Type B pancreatic cell (in vitro differentiated cells): Measurements from ENCODE around the gene GJB5. TPM values are rescaled to one million over a fixed set of nuclear protein-coding genes. Genes with fewer than 3 reads are reported as not detected.
A peak's percentile ranks its signal among the peaks of the same experiment; 100 is the strongest.

ENCODE experiments used
- DNase-seq: peaks from one replicate; pipeline ENCODE4 v3.0.0; 2021; ENCODE audit warnings: mixed read lengths; ENCODE audit not compliant: unreplicated experiment; ENCODE audit errors: extremely low spot score
- H3K27ac Mint-ChIP-seq: 2 replicates; pipeline ENCODE4 v1.8.0; 2021; ENCODE audit warnings: mild to moderate bottlenecking, mixed read lengths
- H3K27me3 Mint-ChIP-seq: 2 replicates; pipeline ENCODE4 v1.8.0; 2021; ENCODE audit warnings: mixed read lengths
- H3K36me3 Mint-ChIP-seq: 2 replicates; pipeline ENCODE4 v1.8.0; 2021; ENCODE audit warnings: mixed read lengths
- H3K4me1 Mint-ChIP-seq: one replicate; pipeline ENCODE4 v1.8.0; 2021; ENCODE audit warnings: mixed read lengths; ENCODE audit not compliant: unreplicated experiment
- H3K4me3 Mint-ChIP-seq: 2 replicates; pipeline ENCODE4 v1.8.0; 2021; ENCODE audit warnings: mild to moderate bottlenecking, mixed read lengths
- H3K9me3 Mint-ChIP-seq: 2 replicates; pipeline ENCODE4 v1.8.0; 2021; ENCODE audit warnings: mixed read lengths
- total RNA-seq: library from RNA; stranded (reverse); gene quantifications from 2 replicates; pipeline ENCODE4 v1.2.1, GENCODE V29; 2021; ENCODE audit warnings: low replicate concordance
- TF ChIP-seq, protein P1 (sequence below): fragments of 200-600 bp; sonication (generic); conservative IDR thresholded peaks from 2 replicates; pipeline ENCODE4 v1.5.0; 2021; ENCODE audit warnings: antibody characterized with exemption, mild to moderate bottlenecking

Gene GJB5
- total RNA-seq, 1 donor from 2014 or later: 2.0 TPM

DNA sequence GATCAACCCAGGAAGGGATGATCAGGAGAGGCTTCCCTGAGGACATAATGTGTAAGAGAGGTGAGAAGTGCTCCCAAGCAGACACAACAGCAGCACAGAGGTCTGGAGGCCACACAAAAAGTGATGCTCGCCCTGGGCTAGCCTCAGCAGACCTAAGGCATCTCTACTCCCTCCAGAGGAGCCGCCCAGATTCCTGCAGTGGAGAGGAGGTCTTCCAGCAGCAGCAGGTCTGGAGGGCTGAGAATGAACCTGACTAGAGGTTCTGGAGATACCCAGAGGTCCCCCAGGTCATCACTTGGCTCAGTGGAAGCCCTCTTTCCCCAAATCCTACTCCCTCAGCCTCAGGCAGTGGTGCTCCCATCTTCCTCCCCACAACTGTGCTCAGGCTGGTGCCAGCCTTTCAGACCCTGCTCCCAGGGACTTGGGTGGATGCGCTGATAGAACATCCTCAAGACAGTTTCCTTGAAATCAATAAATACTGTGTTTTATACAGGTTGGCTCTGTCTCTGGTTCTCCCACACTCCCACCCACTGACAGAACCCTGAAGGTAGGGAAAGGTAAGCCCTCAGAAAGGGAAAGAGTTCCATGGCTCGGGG, 31.1 kb downstream of the GJB5 start:
- no peaks in the 10 kb centered on the region for H3K9me3 Mint-ChIP-seq
- TF ChIP-seq, protein P1, sequence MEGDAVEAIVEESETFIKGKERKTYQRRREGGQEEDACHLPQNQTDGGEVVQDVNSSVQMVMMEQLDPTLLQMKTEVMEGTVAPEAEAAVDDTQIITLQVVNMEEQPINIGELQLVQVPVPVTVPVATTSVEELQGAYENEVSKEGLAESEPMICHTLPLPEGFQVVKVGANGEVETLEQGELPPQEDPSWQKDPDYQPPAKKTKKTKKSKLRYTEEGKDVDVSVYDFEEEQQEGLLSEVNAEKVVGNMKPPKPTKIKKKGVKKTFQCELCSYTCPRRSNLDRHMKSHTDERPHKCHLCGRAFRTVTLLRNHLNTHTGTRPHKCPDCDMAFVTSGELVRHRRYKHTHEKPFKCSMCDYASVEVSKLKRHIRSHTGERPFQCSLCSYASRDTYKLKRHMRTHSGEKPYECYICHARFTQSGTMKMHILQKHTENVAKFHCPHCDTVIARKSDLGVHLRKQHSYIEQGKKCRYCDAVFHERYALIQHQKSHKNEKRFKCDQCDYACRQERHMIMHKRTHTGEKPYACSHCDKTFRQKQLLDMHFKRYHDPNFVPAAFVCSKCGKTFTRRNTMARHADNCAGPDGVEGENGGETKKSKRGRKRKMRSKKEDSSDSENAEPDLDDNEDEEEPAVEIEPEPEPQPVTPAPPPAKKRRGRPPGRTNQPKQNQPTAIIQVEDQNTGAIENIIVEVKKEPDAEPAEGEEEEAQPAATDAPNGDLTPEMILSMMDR: no peak
- H3K27ac Mint-ChIP-seq: peak overlapping the region; percentile 67
- H3K27me3 Mint-ChIP-seq: peaks cover 64% of the 10 kb centered on the region
- peak; percentile 24 for DNase-seq
- H3K36me3 Mint-ChIP-seq: no peaks in the 10 kb centered on the region
- H3K4me3 Mint-ChIP-seq: no peak overlapping the region
- no peaks in the 10 kb centered on the region for H3K4me1 Mint-ChIP-seq

DNA sequence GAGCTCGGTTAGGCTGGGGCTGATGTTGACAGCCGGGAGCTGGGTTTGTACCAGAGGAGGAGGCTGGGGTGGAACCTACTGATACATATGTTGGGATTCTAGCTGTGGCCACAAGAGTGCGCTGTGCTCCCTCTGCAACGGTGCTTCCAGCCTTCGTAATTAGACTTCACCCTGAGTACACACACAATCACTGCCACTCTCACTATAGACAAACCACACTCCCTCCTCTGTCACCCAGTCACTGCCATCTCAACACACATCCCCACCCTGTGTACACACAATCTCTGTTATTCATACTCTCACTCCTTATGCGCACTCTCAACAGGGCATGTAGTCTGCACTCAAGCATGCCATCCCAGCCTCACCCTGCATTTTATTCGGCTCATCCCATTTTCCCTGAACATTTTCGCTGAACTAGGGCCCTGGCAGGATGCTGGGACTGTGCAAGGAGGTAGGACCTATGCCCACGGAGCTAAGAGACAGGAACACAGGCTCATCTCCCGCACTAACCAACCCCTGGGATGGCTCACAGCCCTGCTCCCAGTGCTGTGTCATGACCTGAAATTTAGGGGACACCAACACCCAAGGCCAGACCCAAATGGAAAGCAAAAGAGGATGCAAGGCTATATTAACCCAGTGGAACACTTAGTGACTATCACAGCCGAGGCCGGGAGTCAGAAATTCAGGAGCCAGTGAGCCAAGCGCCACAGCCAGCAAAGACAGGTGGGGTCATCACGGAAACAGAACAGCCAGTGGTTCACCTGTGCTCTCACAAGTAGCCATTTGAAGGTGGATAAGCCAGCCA, 31.9 kb downstream of the GJB5 start:
- Mint-ChIP-seq H3K27me3 (peaks cover 69% of the 10 kb centered on the region), H3K27ac (peak overlapping the region; percentile 67), H3K36me3 (no peaks in the 10 kb centered on the region), H3K4me3 (peak overlapping the region; percentile 6), H3K9me3 (no peaks in the 10 kb centered on the region), H3K4me1 (no peaks in the 10 kb centered on the region)
- TF ChIP-seq, protein P1: peak; percentile 93
- peak; percentile 67 for DNase-seq

DNA sequence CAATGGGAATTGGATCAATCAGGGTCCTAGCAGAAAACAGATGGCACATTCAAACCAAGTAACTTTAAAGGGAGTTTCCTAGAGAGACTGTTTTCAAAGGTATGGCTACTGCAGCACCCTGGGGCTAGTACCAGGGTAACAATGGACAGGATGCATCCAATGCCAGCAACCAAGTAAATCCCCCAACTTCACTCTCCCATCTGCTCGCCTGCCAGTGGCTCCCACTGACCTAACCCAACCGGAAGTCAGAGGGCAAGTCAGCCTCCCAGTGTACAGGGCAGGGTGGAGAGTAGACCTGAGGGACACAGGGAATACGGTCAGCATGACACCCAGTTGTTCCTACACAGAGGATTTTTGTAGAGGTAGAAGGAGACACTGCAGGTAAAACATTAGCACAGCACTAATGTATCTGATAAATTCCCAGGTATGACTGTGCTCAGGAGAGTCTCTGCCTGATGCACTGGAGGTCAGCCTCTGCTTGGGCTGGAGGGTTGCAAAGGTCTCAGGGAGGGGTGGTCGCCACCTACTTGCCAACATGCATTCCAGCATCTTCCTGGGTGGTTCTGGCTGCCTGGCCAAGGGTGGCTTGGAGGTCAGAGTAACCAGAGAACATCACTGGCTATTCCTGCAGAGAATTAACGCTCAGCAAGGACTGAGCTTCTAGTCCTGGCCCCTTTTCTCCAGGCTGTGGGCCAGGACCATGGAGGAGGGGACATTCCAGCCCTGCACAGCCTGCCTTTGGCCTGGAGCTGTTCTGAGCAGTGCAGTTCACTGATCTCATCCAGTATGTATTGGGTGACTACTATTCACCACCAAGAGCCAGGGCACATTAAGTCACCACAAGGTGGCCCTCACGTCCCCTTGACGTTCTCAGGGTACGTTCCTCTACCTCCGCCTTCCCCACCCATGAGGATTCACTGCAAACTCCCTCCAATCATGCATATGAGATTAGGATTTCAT, 32.9 kb downstream of the GJB5 start:
- no peaks in the 10 kb centered on the region for H3K4me1 Mint-ChIP-seq
- H3K4me3 Mint-ChIP-seq: no peak overlapping the region
- H3K36me3 Mint-ChIP-seq: no peaks in the 10 kb centered on the region
- no peaks in the 10 kb centered on the region for H3K9me3 Mint-ChIP-seq
- TF ChIP-seq, protein P1: peak; percentile 54
- peak overlapping the region; percentile 0 for H3K27ac Mint-ChIP-seq
- DNase-seq: peak; percentile 50
- H3K27me3 Mint-ChIP-seq: peaks cover 69% of the 10 kb centered on the region

- DNase-seq: peak; percentile 48
- Mint-ChIP-seq H3K4me1 (no peaks in the 10 kb centered on the region), H3K4me3 (no peak overlapping the region), H3K9me3 (no peaks in the 10 kb centered on the region), H3K27me3 (peaks cover 72% of the 10 kb centered on the region), H3K27ac (no peak overlapping the region), H3K36me3 (no peaks in the 10 kb centered on the region)
- TF ChIP-seq, protein P1: no peak
These were observed 36.1 kb downstream of the GJB5 start for GRCh38 chr1:34790985-34791384.

DNA sequence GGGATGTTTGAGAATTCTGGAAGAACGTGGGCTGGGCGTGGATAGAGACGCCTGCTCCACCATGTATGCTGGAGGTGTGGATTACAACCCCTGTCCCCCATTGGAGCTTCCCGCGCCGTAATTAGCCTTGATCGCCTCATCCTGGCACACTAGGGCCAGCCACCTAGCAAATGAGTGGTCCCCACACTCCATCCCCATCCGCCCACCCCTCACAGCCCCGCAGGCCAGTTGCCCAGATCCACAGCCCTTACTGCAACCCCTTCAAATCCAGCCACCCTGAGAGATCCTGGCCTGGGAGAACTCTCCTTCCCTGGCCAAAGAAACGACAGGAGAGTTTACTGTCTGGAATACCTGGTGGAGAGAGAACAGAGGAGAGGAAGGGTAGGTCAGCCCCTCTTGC, 37.6 kb downstream of the GJB5 start:
- Mint-ChIP-seq H3K9me3 (no peaks in the 10 kb centered on the region), H3K27ac (no peak overlapping the region)

More for the DNA sequence above, 37.6 kb downstream of the GJB5 start:
- H3K36me3 Mint-ChIP-seq: no peaks in the 10 kb centered on the region
- TF ChIP-seq, protein P1: no peak
- H3K4me1 Mint-ChIP-seq: no peaks in the 10 kb centered on the region
- peaks cover 76% of the 10 kb centered on the region for H3K27me3 Mint-ChIP-seq
- H3K4me3 Mint-ChIP-seq: peak overlapping the region; percentile 25
- DNase-seq: peak; percentile 58
